ENCODE measurements around the gene ADGRB2.

GRCh38 chr1:31778763-31779488, 14.8 kb upstream of the ADGRB2 start:
- TF ChIP-seq CTCF (IDR thresholded peaks at IDR 0.05; ENCODE audit: low read depth, low read length): no peak
- no peak for TF ChIP-seq EZH2phosphoT487 (IDR thresholded peaks at IDR 0.05; ENCODE audit: low read depth)

Measured in OCI-LY3 (cell line).